SH-SY5Y (cell line): Measurements from ENCODE around the gene NFKBIZ.

Source experiments
- GATA2 ChIP-seq: IDR thresholded peaks from 2 replicates; pipeline ENCODE4 v1.6.1; 2011; ENCODE audit warnings: mild to moderate bottlenecking, low read depth, low read length
- GATA3 ChIP-seq: IDR thresholded peaks from 2 replicates; pipeline ENCODE4 v1.6.1; 2011; ENCODE audit warnings: low read depth, mild to moderate bottlenecking, low read length, moderate library complexity

DNA sequence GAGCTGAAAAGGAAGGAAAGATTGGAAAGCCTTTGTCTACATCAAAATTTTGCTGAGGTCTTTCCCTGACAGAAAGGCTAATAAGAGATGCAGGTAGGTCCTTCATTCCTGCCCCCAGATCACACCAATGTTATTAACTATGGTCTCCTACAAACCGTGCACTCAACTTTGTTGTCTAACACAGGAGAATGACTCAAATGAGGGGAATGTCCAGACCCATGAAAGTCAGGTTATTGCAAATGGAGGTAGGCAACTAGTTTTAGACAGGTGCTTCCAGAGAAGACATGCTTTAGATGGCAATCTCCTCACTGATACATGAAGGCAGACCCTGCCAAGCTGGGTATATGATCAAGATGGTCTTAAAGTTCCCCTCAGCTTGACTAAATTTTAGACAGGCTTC is 51.0 kb downstream of the NFKBIZ start:
- TF ChIP-seq GATA3 (no peak), GATA2 (no peak)
